Posterior vena cava (tissue), 2 donors: Measurements from ENCODE around the gene MTFP1. TPM values are rescaled to one million over a fixed set of nuclear protein-coding genes. Genes with fewer than 3 reads are reported as not detected.
"Not testable (repeated sequence)": the region's sequence is repeated elsewhere in the genome, so short reads cannot be mapped to it uniquely, and the experiment has no call there.

ENCODE experiments used
- DNase-seq: peaks from one replicate; pipeline ENCODE4 v3.0.0-alpha.2; 2020; ENCODE audit warnings: low spot score
- intact Hi-C, 2 donors: fragments of 100-400 bp; cut with DNase I; formaldehyde crosslinking; loops; one replicate each; pipeline versions ENCODE4 v1.14.1 to v1.14.2; 2022 to 2023
- total RNA-seq, 2 donors: library from RNA; stranded (reverse); fragmentation: NEBNext Ultra II Directional; extraction: Animal tissue kit (Norgen Biotek cat#: 25700); gene quantifications; one replicate each; pipeline ENCODE4 v1.2.1, GENCODE V29; 2021
- donor health status: DM: yes; HTN: yes; CAD: no.
- donor health status: DM: yes; HTN: yes; CAD: no.

Gene MTFP1
- total RNA-seq, 2 donors from 2014 or later = 3.5 to 3.7 TPM

DNA sequence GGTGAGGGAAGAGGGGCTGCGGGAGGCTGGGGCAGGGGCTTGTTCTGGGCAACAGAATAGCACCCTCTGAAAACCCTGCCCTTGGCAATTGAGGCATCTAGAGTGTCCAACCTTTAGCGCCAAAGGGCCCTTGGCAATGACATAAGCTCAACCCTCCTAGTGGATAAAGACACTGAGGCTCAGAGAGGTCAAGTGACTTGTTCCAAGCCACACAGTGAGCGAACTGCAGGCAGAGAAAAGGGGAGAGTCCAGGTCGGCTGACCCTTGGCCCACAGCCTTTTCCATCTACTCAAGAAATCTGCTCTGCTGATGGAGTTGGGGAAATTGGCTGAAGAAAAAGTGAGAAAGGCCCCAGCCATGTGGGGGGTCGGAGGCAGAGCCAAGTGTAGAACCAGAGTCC lies 25.9 kb upstream of the MTFP1 start:
- intact Hi-C loops = no loop called here
- DNase-seq = no peak

DNA sequence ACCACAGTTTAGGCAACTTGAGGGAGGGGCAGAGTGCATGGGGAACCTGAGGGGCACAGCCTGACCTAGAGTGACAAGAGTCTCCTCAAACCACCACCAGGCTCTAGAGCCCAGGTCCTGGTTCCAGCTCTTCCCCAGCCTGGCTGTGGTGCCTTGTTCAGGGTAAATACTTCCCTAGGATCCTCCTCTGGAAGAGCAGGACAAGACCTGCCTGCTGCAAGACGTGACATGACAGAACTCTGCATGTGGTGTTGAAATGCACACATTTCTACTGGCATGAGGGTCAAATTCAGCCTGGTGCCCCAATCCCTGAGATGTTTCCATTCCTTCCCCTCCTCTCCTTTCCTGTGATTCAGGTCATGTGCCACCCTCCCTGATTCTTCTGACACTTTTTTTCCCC lies 25.4 kb upstream of the MTFP1 start:
- intact Hi-C loops = no loop called here

DNA sequence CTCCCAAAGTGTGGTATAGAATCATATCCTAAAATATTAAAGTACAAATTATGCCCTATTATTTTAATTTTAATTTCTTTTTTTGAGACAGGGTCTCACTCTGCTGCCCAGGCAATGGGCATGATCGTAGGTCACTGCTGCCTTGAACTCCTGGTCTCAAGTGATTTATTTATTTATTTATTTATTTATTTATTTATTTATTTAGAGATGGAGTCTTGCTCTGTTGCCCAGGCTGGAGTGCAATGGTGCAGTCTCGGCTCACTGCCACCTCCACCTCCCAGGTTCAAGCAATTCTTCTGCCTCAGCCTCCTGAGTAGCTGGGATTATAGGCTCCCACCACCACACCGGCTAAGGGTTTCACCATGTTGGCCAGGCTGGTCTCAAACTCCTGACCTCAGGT lies 24.5 kb upstream of the MTFP1 start:
- DNase-seq, intact Hi-C loops: not testable (repeated sequence)

More for the DNA sequence above, 25.4 kb upstream of the MTFP1 start:
- no peak for DNase-seq

DNA sequence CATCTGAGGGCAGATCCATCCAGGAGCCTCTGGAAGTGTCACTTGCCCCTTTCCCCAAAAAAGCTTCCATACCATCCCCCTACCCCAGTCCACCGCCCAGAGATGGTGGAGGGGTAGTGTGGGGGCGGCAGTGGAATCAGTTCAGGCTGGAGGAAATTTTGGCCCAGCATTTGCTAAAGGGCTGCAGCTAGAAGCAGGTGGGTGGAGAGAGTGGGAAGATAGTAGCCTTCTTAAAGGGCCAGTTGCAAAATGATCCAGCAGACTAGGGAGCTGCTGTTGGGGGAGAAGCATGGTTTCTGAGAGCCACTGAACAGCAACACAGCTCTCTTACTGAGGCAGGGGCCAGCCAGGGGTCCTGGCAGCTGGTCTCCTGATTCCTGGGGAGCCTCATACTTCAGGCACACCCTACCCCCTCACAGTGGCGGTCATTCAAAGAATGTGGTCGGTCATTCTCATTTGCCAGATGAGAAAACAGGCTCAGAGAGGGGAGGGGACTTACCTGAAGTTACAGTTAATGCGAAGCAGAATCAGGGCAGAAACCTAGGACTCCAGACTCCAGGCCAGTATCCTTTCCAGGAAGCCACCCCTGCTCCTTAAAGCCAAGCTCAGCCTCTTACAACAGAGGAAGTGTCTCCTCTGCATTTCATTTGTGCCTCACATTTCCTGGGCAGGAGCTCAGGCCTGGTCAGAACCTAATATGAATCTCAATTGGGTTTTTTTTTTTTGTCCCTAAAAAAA lies 23.4 kb upstream of the MTFP1 start:
- DNase-seq = no peak
- intact Hi-C loops = no loop called here

DNA sequence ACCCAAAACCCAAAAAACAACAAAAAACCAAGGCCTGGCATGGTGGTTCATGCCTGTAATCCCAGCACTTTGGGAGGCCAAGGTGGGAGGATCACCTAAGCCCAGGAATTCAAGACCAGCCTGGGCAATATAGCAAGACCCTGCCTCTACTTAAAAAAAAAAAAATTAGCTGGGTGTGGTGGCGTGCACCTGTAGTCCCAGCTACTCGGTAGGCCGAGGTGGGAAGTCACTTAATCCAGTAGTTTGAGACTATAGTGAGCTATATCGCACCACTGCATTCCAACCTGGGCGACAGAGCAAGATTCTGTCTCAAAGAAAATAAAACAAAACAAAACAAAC lies 22.8 kb upstream of the MTFP1 start:
- intact Hi-C loops, DNase-seq: not testable (repeated sequence)

DNA sequence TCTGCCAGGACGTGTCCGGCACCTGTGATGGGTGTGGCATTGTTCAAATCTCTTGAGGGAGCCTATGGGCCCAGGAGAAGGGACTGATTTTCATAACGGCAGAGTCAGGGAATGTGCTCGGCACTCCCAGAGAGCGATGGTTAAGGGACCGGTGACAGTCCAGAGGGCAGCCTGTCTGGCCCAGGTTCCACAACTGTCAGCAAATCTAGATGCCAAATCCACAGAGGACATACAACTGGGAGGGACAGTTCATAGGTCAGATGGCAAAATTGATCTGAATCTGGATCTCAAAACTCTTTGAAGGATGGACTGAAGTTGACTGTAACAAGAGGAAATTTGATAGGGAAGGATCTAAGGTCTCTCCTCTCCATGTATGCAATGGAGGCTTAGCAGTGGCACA lies 21.3 kb upstream of the MTFP1 start:
- no peak for DNase-seq
- intact Hi-C loops = no loop called here

DNA sequence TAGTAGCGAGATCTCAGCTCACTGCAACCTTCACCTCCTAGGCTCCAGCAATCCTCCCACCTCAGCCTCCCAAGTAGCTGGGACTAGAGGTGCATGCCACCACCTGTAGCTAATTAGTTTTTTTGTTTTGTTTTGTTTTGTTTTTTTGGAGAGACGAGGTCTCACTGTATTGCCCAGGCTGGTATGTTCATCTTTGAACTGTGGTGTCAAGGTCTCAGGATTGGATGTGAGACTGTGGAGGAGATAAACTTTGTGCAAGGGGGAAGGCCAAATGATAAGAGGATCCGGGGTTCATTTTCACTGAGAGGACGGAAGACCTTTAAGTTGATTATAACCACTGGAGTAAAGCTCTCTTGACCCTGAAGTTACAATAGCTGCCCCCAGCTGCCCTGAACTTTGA lies 19.8 kb upstream of the MTFP1 start:
- DNase-seq = no peak
- intact Hi-C loops = no loop called here

DNA sequence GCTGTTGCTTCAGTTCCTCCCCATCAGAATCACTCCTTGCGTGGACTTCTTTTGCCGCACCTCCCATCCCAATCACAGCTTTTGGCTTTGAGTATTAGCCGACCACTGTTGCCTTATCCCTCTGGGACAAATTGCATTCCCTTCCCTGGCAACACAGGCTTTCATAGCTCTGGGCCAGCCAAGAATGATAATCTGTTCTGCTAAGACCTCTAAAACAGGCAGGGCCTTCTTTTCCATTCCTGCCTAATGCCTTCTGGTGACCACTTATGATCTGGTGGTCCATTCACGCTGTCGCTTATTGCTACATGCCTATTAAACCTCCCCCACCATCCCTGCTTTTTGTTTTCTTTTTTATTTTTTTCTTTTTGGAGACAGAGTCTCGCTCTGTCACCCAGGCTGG lies 19.2 kb upstream of the MTFP1 start:
- intact Hi-C loops = no loop called here
- no peak for DNase-seq

DNA sequence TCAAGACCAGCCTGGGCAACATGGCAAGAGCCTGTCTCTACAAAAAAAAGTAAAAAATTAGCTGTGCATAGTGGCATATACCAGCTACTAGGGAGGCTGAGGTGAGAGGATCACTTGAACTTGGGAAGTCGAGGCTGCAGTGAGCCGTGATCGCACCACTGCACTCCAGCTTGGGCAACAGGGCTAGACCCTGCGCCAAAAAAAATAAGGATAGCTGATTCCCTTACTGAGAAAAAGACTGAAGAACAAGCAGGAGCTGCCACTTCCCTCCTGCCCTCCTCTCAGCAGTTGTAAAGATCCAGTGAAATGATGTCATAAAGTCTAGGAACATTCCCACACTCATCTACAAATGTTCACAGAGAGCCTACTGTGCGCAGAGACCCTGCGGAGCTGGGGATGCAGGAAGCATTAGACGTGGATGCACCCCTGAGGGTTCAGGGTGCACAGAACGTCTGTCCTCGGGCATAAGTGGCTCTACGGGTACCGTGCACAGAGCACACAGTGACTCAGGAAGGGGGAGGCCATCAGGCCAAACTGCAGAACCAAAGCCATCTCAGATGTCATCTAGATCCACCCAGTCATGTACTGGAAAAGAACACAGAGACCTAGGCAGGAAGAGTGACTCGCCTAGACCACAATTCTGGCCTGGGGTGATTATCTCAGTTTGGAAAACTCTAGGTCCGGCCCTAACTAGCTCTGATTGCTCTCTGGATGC lies 17.0 kb upstream of the MTFP1 start:
- intact Hi-C loops = no loop called here
- no peak for DNase-seq

DNA sequence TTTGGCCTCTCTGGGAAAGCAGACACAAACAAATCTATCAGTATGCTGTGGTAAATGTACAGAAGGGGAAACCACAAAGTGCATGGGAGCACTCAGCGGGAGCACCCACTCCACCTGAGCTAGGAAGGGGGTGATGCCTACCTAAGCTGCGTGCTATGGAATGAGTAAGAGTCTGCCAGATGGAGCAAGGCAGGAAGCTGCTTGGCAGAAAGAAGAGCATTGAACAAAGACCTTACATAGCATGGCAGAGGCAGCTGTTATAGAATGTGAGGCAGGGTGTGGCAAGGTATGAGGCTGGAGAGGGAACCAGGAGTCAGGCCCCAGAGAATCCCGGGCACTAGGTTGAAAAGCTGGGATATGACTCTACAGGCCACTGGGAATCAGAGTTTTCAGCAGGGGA lies 13.8 kb upstream of the MTFP1 start:
- DNase-seq = no peak
- intact Hi-C loops = no loop called here

DNA sequence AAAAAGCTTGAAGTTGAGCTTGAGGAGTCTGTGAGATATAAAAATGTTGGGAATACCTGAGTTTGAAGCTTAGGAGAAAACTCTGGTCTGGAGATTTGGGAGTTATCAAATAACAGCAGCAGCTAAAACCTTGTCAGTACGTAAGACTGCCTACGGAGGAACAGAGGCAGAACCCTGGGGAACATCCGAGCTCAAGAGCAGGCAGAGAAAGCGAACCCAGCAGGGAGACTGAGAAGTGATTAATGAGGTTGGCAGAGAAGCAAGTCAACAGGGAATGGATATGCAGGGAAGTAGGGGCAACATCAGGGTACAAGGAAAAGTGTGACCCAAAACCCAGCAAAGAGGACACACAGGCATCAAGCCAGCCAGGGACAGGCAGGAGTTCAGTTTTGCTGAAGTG lies 12.6 kb upstream of the MTFP1 start:
- intact Hi-C loops = no loop called here
- no peak for DNase-seq

DNA sequence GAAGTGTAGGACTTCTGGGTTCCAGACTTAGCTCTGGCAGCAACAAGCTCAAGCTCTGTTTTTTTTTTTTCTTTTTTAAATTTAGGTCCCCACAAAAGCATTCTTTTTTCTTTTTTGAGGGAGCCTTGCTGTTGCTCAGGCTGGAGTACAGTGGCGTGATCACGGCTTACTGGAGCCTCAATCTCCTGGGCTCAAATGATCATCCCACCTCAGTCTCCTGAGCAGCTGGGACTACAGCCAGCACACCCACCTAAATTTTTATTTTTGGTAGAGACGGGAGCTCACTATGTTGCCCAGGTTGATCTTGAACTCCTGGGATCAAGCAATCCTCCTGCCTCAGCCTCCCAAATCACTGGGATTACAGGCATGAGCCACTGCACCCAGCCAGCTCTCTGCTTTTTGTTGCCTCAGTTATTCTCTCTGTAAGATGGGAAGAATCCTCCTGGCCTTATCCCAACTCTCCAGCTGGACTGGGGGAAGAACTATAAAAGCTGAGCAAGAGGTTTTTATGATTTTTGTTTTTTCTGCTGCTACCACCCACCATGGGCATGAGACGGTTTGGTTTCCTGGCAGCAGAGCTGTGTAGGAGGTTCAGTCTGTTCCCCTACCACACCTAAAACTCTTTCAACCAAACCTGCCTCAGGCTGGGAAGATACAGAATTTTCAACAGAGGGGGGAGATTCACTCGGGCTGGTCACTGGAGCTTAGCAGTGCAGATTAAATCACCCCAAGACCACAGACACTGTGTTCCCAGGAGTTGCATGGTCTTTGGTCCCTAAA lies 11.6 kb upstream of the MTFP1 start:
- DNase-seq = no peak
- intact Hi-C loops = no loop called here

DNA sequence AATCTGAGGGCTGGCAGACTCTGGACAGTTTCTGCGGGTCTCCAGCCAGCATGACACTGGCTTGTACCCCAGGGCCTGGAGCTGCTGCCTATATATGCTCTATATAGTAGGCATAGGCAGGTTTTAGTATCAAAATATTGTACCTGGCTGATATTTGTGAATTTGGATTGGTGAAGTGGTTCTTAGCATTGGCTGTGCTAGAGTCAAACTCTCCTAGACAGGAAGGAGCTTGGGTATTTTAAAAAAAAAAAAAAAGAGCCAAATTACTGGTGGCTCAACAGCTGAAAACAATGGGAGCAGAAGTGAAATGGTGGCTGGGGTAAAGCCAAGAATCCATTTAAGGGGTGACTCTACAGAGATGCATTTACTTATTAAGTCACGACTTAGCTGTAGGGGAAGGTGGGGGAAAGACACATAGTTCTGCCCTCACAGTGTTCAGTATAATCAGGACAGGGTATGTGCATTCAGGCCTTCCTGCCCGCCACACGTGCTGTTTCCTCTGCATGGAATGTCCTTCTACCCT lies 11.0 kb upstream of the MTFP1 start:
- DNase-seq = no peak
- intact Hi-C loops = no loop called here

DNA sequence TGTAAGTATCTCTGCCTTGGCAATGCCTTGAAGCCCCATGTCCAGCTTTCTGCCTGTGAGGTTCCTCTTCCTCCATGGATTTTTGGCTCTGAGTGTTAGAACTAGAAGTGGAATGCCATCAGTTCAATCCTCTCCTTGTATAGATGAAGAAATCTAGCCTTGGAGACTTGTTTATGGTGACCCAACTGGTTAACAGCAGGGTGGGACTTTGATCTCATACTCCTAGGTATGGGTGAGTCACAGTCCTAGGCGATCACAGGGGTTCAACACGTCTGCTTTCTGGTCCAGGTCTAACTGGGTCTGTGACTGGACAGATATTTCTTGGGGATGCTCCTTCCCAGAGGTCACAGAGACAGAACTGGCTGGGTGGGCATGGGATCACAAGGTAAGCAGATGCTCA lies 9.2 kb upstream of the MTFP1 start:
- DNase-seq = no peak
- intact Hi-C loops = no loop called here

DNA sequence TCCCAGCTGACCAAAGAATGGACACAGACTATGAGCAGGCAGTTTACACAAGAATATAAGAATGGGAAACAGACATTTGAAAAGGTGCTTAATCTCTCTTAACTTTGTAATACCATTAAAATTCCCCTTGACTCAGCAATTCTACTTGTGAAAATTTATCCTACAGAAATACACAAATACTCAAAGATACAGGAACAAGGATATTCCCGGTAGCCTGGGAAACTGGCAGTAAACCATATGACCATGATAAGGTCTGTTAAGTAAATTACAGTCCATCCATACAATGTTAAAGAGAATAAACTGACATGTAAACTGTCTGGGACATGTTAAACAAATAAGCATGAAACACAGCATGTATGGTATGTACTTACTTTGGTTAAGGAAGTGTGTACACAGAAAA lies 8.7 kb upstream of the MTFP1 start:
- no peak for DNase-seq
- intact Hi-C loops = no loop called here

DNA sequence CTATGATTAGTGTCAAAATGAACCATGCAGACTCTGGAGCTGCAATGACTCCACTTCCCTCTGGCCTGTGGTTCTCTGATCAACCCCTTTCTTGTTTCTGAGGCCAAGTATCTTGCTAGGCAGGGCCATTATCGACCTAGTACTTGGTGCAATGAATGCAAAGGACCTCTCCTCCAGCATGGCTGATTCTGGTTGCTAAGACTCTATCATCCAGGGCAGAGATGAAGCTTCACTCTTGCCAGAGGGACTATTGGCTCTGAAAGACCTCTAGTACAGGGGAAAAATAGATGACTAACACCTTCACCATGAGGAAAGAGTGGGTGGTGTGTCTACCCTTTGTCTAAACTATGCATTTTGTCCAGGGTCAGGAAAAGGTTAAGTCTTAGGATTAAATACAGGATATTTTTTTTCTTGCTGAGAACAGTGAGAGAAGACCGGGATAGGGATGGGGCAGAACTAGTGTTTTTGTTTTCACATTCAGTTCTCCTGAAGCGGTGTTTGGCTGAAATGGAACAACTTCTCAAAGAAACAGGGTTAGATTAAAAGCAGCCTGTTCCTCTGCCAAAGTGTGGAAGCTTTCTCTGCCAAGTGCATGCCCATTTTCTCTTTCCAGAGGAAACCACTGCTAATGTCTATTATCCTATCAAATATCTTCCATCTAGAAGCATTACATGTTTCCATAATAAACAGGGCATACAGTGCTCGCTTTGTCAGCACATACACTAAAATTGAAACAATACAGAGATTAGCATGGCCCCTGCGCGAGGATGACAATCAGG lies 5.0 kb upstream of the MTFP1 start:
- intact Hi-C loops = no loop called here
- DNase-seq = no peak

DNA sequence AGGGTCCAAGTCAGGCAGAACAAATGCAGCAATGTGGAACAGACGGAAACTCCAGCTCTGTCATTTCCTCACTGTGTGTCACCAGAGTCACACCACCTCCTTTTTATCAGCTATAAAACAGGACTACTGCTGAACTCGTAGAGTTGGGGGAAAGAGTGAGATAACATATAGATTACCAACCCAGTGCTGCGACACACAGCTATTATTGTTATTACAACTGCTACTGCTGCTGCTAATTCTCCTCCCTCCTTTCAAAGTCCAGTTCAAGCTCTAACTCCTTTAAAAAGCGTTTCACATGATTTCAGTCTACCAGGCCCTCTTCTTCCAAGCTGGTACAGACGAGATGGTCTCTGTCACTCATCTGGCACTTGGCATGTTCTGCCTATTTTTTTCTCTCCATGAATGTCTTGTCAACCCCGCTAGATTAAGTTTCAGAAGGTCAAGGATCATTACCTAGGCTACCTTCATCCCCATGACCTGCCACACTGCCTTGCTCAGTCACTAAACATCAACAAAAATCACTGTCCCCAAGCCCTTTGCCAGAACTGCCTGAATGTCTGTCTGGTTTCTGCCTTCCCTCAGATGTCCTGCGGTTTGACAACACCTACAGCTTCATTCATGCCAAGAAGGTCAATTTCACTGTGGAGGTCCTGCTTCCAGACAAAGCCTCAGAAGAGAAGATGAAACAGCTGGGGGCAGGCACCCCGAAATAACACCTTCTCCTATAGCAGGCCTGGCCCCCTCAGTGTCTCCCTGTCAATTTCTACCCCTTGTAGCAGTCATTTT lies 3.7 kb upstream of the MTFP1 start:
- intact Hi-C loops = no loop called here

DNA sequence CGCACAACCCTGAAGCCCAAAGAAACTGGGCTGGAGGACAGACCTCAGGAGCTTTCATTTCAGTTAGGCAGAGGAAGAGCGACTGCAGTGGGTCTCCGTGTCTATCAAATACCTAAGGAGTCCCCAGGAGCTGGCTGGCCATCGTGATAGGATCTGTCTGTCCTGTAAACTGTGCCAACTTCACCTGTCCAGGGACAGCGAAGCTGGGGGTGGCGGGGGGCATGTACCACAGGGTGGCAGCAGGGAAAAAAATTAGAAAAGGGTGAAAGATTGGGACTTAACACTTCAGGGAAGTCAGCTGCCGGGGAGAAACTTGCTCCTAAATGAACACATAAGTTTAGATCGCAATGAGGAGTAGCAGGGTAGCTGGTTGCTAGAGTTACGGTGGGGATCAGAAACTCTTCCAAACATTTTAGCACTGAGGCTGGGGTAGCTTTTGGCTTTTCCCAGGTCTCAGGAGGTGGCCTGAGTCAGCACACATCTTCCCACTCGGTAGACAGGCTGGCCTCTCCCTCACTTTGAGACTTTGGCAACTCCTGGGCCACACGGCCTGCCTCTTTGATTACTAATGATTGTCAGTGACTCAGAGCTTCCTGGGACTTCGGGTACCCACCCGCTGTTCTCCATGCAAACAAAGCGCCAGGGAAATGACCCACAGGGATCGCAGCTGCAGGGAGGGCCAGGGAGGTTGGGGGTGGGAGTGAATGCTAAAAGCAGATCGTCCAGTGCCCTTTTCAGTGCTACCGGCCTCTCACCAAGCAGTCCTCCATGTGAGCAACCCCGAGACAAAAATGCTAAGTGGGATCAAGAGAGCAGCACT lies 2.9 kb upstream of the MTFP1 start:
- intact Hi-C loops = no loop called here
- DNase-seq = peak; percentile 92

More for the DNA sequence above, 3.7 kb upstream of the MTFP1 start:
- DNase-seq = no peak
